HG02798 (cell line): ENCODE data around the gene NKX1-1.

ENCODE experiments used
- ATAC-seq: cut with Tn5 transposase; IDR thresholded peaks from one replicate; pipeline ENCODE4 v1.9.1; 2021; ENCODE audit warnings: mild to moderate bottlenecking; ENCODE audit not compliant: unreplicated experiment, poor library complexity

Gene NKX1-1

DNA sequence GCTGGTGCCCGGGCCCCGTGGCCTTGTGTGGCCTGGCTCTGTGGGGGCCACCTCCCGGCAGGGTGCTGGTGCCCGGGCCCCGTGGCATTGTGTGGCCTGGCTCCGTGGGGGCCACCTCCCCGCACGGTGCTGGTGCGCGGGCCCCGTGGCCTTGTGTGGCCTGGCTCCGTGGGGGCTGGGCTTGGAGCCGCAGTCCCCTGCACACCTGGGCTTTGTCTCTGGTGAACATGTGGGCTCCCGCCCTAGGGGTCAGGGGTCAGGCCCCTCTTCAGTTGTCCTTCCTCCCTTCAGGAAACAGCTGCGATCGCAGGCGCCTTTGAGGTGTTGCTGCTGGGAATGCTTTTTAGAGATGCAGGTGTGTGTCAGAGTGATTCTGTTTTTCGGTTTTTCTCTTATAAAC lies 42.0 kb downstream of the NKX1-1 start:
- ATAC-seq, result no peak

DNA sequence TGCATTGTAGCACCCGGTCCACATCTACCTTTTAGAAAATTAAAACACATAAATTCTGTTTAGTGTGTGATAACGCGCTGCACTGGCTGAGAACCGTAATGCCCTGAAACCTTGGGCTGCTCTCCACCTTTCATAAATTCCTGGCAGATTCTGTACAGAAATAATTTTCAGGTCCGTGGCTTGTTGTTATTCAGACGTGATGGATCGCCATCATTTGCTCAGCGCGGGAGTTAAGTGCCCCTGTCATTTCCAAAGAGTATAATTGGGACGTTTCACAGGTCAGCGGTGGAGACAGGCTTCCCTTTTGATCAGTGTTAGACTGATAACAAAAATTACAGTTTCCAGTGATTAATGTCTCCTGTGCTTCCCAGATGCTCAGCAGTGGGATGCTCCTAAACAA lies 42.7 kb downstream of the NKX1-1 start:
- no peak for ATAC-seq

DNA sequence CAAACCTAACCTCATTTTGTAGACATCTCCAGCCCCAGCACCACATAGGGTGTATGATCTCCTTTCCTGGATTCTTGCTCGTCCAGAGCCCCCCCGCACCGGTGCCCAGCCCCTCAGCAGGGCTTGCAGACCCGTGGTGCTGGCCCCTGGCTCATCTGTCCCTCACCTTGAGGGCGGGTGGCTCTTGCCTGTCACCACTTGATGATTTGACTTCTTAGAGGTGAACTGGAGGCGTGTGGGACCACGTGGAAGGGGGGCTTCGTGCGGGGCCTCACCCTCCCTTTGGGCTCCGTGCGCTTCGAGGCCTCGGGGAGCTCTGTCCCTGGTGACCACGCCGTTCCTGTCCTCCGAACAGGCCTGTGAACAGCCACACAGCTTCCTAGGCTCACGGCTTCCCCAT lies 43.7 kb downstream of the NKX1-1 start:
- ATAC-seq, result no peak

DNA sequence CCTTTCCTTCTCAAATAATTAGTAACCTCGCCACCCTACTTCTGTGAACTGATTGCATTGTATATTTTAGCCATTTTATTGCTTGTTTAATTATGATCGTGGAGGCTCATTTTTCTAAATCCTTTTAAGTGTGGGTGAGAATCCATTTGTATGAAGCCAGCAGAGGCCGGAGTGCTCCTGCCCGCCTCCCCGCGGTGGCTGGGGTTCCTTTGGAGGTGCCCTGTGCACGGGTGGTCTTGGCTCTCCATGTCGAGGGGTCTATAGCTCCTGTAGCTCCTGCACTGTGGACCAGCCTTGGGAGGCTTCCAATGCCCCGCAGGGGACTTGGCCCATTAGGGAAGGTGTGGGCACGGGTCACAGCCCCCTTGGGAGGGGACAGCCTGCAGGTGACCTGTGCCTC lies 44.2 kb downstream of the NKX1-1 start:
- no peak for ATAC-seq

DNA sequence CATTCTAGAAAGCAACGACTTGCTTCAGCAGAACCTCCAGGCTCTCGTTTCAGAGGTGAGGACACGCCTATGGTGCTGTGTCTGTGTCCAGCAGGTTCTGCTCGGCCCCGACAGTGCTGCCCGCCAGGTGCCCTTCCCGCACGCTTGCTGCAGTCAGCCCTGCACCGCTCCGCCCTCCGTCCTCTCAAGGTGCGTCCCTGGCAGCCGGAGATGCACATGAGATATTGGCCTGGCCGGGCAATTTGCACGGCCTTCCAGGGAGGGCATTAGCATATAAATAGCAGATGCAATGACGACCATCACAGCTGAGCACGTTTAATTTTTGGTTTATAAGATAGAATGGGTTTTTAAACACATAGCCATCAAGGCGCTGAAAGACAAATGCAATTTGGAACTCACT lies 44.8 kb downstream of the NKX1-1 start:
- no peak for ATAC-seq

DNA sequence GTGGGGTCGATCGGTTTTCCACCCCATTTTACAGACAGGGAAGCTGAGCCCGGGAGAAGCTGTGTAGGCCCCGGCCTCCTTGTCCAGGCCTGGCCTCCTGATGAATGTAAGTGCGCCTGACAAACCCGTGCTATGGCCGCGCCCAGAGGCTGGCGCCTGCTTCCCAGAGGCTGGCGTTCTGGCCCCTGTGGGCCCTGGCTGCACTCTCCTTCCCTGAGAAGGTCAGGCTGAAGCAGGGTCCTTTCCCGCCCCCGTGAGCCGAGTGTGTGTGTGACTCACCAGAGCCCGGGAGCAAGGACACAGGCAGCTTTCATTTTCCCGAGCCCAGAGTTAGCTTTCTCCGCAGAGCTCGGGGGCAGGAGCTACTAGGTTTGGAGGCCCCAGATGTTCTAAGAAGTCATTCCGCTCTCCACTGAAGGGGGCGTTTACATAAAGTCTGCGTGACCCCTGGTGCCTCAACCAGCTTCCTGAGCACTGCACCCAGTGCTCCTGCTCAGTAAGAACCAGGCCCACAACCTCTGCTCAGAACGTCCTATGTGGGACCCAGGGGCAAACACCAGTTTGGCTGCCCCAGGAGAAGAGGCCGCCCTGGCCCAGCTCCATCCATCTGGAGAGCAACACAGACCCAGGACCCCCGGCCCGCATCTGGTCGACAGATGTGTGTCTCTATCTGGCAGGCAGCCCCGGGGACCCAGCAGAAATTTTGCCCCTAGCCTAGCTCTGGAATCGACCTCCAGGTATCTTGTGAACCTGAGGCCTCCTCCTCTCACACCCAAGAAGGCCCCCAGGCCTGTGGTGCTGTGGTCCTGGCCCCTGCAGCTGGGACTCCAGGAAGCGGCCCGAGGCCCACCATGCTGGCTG lies 45.6 kb downstream of the NKX1-1 start:
- no peak for ATAC-seq

DNA sequence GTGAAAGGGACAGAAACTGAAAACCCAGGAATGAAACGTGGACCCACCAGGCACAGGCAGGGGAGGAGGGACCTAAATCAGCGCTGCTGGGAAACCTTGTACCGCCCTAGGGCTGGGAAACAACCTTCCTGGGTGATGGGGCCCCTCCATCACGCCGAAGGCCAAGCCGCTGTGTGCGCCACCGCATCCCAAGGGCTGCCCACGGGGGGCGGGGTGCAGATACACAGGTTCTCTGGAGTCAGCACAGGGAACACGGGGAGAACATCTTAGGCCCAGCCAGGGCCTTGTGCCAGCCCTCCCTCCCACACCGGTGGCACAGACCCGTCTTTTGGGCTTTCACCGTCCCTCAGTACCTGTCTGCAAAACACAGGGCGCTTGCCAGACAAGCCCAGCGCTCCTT lies 46.3 kb downstream of the NKX1-1 start:
- no peak for ATAC-seq

DNA sequence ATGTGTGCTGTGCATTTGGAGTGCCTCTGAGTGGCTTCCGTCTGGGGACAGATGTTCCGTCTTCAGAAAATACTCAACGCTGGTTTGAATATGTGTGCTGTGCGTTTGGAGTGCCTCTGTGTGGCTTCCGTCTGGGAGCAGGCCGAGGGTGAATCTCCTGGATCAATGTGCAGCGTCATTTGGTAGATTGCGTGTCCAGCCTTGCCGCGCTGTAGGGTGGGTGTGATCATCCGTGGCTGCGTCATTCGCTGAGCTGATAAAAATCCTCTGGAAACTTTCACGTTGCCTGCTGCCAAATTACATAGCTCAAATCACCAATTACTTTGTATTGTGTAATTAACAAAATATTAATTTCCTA lies 47.1 kb downstream of the NKX1-1 start:
- no peak for ATAC-seq

DNA sequence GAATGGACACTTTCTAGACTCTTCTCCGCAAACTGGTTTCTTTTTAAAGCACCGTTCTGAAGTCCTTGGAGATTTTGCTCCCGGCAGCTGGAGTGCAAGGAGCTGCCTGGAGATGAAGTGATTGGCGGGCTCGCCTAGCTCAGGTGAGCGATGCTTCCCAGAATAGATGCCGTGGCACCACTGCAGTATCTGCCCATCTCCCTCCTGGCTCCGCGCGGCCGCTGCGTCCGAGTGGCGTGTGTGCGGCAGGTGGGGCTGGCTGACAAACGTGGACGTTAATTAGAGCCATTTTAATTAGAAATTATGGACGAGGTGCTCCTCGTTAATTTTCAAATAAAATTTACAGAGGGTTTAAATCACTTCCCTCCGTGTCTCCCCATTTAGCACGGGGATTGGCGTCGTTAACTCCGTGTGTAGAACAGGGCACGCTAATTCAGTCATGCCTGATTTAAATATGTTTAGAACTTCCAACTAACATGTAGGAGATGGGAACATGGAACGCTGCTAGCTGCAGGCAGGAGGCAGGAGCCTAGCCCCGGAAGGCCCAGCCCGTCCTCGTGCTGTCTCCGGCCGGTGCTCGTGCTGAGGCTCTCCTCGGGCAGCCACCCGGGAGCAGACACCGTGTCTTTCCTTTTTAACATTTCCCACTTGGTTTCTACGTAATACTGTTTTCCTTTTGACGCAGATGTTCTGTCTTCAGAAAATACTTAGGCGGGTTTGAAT lies 47.7 kb downstream of the NKX1-1 start:
- ATAC-seq, result no peak

DNA sequence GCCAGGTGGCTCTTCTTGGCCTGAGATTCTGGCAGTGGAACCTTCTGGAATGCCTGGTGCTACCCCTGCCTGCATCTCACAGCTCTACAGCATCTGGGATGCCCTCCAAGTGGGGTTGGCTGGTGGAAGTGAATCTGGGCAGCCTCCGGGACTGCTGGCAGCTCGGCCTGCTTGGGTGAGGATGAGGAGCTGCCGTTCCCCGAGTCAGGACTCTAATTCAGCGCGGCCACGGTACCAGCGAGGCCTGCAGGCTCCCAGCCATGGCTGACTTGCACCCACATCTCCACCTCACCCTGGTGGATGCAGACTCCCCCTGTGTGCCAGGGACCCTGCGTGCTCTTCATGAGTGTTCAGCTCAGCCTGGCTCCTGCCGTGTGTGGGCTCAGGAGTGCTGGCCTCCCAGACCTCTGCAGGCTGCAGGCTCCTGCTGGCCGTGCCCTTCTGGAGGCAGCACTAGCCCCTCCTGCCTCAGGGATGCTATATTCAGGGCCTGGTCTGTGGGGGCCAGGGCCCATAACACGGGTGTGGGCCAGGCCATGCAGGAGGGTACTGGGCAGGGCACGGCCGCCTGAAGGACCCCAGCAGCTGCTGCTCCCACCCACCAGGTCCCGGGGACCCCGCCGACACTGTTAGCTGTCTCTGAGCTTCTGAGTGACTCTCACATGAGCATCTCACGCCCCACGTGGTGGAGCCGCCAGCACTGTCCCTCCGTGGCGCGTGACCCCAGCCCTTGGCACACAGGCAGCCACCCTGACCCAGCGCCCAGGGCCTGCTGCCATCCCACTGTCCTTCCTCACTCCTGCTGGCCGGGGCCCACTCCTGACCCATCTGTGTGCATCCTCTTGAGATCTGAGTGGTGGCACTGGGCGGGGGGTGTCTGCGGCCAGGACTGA lies 48.6 kb downstream of the NKX1-1 start:
- ATAC-seq, result no peak

DNA sequence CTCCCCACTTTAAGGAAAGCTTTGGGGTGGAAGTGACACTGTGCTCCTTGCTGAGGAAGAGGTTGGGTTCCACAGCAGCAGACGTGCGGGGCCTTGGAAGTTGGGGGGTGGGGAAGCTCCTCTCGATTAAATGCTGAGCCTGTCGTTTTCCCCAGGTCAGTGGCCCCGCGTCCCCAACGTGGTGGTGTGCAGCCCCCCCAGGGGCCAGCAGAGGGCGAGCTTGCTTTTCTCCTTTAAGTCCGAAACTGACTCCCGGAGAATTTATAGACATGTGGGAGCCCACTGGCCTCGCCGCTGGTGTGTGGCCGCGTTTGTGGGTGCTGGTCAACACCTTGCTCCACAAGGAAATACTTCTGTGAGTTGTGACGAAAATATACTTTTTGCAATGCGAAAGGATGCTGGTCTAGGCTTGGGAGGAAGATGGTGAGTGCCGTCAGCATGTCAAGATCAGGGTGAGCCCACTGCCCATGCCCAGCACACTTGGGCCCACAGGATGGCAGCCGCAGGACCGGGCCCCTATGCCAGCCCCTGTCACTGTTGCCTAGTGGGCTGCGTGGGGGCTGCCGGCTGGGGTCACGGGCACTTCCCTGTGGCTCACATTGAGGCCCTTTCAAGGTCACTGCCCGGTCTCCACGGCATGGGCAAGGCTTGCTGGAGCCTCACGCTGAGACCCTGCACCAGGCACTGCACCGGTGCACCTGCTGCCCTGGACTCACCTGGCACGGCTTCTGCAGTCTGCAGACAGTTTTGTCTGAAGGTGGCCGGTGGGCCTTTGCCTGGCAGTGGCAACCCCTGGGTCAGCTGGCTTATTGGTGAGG lies 49.9 kb downstream of the NKX1-1 start:
- ATAC-seq, result no peak

DNA sequence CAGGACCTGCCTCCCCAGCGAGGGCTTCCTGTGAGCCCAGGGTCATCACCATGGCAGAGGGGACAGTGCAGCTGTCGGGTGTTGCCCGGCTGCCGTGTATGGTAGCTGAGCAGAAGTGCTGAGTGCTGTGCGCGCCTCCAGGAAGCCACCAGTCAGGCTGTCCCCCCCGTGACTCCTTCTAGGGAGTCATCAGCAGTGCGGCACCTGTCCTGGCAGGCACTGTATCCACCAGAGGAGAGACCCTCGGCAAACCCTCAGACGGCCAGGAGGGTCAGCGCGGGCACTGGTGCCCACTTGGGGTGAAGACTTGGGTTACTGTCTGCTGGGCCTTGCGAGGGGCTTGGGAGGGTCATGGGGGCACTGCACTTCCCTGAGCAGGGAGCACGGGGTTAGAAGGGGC lies 50.9 kb downstream of the NKX1-1 start:
- no peak for ATAC-seq

DNA sequence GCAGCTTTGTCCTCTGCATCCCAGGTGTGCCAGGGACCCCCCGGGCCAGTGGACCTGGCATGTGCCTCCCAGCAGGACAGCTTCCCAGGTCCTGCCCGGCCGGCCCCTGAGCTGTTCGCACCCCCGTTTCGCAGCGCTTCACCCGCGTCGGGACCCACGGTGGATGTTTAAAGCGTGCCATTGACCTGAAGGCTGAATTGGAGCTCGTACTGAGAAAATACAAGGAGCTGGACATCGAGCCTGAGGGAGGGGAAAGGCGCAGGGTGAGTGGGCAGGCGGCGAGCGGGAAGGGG lies 51.3 kb downstream of the NKX1-1 start:
- no peak for ATAC-seq

DNA sequence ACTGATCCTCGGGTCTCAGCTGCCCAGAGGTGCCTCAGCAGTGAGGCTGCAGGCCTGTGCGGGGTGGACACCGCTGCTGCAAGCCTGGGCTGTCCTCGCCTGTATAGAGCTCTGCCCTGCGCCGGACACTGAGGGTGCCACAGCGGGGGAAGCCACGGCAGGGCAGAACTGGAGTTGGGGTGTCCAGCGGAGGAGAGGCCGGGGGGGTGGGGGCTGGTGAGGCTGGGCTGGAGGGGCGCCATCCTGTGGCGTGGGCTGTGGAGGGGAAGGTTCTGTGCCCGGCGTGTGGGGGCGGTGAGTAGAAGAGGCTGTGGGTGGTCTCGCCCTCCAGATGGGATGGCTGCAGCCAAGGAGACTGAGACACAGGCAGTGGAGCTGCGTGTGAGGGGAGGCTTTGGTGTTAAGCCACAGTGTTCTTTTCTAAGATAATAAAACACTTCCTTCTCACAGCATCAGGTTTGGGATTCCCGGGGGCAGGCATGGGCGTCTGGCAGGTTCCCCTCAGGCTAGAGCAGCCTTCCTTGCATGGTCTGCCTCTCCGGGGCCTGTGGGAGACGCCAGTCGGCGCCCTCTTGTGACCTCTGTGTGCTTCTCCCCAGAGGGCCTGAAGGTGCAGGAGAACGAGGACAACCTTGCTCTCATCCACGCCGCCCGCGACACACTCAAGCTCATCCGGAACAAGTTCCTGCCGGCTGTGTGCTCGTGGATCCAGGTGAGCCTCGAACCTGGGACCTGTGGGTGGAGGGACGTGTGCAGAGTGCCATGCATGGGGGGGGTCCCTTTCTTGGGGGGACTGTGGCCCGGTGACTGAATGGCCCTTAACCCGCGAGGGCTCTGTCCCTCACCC lies 51.9 kb downstream of the NKX1-1 start:
- no peak for ATAC-seq

DNA sequence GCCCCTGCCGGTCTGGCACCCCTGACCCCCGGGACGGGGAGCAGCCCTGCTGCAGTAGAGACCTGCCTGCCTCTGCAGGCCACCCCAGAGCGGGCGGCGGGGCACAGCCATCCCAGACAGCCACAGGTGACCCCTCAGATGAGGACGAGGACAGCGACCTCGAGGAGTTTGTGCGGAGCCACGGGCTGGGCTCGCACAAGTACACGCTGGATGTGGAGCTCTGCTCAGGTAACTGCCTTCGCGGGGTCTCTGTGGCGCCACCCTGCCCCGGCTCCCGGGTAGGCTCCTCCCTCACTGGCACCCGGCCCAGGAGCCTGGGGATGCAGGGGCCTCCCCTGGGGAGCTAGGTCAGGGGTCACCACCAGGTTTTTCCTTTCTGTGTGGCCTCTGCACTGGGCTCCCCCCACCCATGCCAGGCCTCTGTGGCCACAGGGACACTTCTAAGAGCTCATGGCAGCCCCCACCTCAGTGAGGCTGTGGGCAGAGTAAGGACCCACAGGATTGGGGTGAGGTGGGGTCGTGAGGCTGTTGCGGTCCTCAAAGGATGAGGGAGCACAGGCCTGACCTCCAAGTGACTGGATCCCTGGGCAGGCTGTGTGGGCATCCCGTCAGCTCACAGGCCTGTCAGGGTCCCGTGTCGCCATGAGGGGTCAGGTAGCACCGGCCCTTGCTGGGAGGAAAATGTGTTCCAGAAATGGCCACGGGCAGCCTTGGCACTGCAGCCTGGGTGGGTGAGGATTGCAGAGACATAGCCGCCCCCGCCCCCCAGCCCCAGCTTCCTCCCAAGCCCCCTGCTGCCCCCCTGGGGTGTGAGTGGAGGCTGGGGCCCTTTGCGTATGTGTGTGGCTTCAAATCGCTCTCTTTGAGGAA lies 52.8 kb downstream of the NKX1-1 start:
- ATAC-seq, result no peak
